G401 (cell line): ENCODE measurements around the gene CYP2E1. TPM values are rescaled to one million over a fixed set of nuclear protein-coding genes. Genes with fewer than 3 reads are reported as not detected.
"Not testable (repeated sequence)": the region's sequence is repeated elsewhere in the genome, so short reads cannot be mapped to it uniquely, and the experiment has no call there.

Experiments used
- DNase-seq: peaks from one replicate; pipeline ENCODE4 v3.0.0-alpha.2; 2015; ENCODE audit warnings: low spot score
- in situ Hi-C: cut with HindIII; loops from 2 replicates; pipeline ENCODE4 v1.10.0; 2016; ENCODE audit warnings: low sequenced_read_pairs, mixed read lengths
- total RNA-seq: library from RNA; depleted of rRNA; stranded (reverse); fragments of >200 nt; shearing (Covaris generic); gene quantifications from 2 replicates; pipeline ENCODE4 v1.2.3, GENCODE V29; 2014

The CYP2E1 gene
- total RNA-seq, 1 experiment from 2014 or later: 0.17 TPM

DNA sequence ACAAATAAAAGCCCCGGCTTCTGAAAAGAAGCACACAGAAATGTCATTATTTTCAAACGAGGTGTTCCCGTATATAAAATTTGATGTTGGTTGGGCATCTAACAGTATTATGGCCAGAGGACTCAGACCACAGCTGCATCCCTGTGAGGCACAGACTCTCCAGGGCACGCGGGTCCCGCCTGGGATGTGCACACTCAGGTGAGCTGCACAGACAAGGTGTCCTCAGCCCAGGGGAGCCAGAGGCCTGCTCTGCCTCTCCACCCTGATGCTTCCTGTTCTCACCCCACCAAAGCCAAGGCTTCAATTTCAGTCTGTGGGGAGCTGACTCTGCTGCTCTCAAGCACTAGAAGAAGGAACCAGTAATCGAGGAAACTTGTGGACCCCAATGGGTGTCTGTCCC is 1.7 kb upstream of the CYP2E1 start:
- no peak for DNase-seq
- in situ Hi-C loops: no loop called here

DNA sequence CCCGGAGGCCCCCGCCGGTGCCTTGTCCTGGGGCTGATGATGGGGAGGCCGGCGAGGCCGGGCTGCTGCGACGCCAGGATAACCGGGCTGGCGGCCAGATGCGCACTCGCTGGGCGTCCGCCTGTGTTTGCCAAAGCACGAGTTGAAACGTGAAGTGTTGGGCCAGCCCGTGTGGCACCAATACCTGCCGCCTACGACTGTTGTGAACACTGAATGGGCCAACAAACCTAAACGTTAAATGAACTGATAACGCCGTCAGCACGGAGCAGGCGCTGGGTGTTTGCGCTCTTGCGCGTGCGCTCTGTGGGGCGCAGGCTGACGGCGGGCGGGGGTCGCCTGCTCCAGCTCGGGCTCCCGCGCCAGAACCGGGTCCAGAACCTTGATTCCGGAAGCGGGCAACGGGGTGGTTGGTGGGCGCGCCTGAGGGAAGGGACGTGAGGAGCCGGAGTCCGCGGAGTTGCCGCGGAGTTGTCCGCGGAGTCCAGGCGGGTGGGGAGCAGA is 658 bp downstream of the CYP2E1 start:
- in situ Hi-C loops: no loop called here
- peak; percentile 58 for DNase-seq

DNA sequence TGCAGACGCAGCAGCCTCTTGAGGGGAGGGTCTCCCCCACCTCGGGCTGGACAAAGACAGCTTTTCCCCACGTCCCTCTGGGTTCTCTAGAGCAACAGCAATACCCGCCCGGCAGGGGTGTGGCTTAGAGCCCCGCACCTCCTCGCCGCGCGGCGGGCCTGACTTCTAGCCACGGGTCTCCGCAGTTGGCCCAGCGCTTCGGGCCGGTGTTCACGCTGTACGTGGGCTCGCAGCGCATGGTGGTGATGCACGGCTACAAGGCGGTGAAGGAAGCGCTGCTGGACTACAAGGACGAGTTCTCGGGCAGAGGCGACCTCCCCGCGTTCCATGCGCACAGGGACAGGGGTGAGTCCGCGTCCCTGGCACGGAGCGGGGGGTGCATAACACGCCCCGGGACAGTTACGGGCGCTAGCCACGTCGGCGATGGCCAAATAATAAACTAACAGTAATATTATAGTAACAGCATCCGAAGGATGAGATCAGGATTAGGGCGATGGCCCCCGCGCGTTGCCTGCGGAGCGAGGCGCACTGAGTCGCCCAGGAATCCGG is 1.2 kb downstream of the CYP2E1 start:
- in situ Hi-C loops: no loop called here
- peak; percentile 59 for DNase-seq

DNA sequence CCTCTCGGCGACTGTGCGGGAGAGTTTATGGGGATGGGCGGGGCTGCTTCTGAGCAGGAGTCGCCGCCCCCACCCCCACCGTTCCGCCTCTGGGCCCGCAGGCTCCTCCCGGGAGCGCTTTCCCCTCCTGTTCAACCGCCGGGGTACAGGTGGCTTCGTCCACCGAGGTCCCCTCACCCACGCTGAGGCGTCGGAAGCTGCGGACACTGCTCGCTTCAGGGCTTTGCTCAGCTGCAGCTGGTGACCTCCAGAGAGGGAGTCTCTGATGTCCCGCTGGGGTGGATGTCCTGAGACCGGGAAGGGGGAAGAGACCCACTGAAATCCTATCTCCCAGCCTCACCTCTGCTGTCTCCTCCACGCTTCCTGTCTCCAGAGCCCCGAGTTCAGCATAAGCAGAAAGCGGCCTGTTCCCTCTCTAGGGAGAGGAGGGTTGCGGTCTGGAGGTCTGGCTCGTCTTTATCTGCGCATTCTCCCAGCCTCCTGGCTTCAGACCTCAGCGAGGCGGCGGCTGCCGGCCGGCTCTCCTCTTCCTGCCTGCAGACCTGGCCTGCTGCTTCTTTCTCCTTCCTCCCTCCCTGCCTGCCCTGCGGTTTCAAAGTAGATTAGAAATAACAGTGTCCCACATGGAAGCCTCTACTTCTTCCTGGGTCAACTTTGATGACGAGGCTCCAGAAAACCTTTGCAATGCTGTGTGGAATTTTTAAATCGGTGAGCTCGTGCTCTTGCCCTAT is 1.8 kb downstream of the CYP2E1 start:
- in situ Hi-C loops: no loop called here
- peak; percentile 78 for DNase-seq

DNA sequence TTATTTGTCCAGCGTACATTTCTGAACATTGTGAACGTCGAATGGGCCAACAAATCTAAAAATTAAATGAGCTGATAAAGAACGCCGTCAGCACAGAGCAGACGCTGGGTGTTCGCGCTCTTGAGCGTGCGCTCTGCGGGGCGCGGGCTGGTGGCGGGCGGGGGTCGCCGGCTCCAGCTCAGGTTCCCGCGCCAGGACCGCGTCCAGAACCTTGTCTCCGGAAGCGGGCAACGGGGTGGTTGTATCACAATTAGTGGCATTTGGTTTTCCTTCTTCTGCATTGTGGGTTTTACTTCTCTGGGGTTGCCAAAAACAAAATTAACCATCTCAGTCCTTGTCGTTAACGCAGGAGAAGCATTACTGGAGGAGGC is 2.4 kb downstream of the CYP2E1 start:
- in situ Hi-C loops: no loop called here
- peak; percentile 8 for DNase-seq

DNA sequence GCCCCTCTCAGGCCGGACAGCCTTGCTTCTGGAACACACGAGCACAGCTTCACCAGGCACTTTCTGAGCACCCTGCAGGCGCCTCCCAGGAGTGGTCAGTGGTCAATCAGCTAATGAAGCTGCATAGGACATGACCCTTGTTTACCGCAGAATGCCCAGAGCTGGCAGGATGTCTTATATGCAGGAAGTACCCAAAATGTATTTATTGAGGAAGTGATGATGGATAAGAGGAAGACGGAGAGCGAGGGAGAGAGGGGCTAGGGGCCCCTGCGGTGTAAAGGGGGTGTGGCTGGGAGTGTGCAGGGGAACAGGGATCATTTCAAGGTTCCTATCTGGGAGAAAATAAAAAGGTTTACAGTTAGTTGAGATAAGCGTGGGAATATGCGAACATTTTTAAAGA is 3.3 kb downstream of the CYP2E1 start:
- no peak for DNase-seq
- in situ Hi-C loops: no loop called here

DNA sequence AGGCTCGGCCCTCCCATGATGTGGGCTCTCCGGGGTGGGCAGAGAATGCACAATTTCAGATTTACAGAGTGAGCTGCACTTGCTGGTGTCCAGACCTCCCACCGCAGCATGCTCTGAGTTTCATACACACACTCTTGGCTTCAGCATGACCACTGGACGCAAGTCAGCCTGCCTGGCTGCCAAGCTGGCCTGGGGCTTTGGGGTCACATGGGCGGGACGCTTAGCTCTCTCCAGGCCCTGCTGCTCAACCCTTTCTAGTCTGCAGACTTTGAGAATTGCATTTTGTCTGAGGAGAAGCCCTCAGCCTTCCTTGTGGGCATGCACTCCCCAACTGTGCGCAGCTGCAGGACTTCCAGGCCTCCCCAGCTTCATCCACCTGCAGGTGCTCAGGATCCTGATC is 5.7 kb downstream of the CYP2E1 start:
- DNase-seq: no peak
- in situ Hi-C loops: no loop called here

DNA sequence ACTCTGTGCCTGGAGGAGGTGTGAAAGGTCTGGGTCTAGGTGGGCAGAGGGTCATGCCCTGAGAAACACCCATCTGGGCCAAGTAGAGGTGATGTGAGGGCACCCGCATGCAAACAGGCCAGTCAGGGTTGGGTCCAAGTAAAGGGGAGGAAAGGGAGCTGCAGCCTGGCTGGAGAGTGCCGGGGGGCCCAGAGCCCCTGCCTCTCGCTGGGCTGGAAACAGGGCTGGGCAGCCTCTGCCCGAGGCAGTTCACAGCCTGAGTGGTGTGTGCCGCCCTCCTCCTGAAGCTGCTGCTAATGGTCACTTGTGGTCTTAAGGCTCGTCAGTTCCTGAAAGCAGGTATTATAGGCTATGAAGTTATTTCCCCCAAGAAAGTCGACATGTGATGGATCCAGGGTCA is 7.3 kb downstream of the CYP2E1 start:
- in situ Hi-C loops: no loop called here
- no peak for DNase-seq

DNA sequence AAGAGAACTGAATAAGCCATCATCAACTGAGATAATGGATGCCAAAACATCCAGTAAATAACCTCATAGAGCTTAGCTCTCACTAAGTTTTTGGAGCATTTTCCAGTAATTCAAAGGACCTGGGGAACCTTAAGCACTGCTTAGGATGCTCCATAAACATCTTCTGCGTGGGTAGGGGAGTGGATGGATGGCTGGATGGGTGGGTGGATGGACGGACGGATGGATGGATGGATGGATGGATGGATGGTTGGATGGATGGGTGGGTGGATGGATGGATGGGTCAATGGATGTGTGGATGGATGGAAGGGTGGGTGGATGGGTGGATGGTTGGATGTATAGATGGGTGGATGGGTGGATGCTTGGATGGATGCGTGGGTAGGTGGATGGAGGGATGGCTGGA is 9.0 kb downstream of the CYP2E1 start:
- in situ Hi-C loops: no loop called here
- no peak for DNase-seq

DNA sequence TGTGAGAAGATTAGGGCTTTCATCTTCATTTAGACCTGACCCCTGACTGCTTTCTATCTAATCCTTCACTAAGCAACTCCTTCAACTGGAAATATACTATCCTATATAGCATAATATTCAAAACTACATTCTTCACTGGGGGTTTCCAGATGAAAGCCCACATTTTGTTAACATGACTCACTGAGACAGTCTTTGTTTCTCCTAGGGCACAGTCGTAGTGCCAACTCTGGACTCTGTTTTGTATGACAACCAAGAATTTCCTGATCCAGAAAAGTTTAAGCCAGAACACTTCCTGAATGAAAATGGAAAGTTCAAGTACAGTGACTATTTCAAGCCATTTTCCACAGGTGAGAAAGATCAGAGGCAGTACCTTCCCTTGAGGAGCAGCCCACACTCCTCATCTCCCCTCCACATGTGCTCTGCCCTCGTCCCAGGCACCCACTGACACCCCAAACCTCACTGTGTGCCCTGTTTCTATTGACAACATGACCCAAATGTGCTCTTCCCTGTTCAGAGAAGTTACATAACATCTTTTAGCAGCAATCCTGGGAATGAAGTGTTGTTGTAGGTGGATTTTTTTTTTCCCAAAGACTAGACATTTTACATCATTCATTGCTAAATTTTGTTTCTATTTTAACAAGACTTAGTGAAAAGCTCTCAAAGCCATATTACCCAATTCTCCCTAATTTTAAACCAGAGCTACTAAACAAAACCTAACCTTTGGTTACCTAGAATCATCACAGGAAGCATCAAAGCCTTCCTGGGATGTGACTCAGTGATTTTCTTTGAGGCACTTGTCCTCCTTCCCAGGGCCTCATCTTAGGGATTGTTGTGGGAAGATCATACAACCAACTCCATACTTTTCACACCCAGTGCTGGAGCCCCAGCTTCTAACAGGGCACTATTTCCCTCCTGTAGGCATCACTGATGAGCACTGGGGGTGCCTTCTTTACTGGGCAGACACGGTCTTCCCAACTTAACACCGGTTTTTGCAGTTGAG is 10.7 kb downstream of the CYP2E1 start:
- in situ Hi-C loops: no loop called here
- DNase-seq: no peak

DNA sequence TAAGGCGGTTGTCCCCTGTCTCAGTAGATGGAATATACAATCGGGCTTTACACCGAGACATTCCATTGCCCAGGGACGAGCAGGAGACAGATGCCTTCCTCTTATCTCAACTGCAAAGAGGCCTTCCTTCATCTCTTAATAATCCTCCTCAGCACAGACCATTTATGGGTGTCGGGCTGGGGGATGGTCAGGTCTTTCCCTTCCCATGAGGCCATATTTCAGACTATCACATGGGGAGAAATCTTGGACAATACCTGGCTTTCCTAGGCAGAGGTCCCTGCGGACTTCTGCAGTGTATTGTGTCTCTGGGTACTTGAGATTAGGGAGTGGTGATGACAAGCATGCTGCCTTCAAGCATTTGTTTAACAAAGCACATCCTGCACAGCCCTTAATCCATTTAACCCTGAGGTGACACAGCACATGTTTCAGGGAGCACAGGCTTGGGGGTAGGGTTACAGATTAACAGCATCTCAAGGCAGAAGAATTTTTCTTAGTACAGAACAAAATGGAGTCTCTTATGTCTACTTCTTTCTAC is 14.3 kb downstream of the CYP2E1 start:
- DNase-seq, in situ Hi-C loops: not testable (repeated sequence)

DNA sequence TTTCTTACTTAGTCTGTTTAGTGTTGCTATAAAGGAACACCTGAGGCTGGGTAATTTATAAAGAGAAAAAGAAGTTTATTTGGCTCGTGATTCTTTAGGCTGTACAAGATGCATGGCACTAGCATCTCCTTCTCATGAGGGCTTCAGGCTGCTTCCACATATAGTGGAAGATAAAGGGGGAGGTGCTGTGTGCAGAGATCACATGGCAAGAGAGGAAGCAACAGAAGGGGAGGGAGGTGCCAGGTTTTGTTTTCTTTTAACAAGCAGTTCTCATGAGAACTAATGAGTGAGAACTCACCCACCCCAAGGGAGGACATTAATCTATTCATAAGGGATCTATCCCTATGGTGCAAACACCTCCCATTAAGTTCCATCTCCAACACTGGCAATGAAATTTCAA is 17.3 kb downstream of the CYP2E1 start:
- no peak for DNase-seq
- in situ Hi-C loops: no loop called here

DNA sequence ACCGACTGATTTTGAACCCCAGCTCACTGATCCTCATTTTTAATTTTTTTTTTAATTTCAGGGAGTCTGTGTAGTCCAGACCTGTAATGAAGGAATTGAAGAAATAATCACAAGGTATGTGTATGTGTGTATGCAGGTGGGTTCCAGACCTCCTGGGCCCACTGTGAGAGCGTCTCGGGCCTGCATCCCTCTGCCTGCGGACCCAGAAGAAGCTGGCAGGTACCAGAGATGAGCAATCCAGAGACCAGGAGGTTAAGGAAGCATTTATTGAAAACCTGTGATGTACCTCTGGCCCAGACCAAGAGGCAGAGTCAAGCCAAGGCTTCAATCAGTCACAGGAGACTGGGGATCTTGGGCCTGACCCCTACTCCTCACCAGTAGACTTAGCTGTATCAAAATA is 27.4 kb downstream of the CYP2E1 start:
- in situ Hi-C loops: no loop called here
- DNase-seq: no peak

DNA sequence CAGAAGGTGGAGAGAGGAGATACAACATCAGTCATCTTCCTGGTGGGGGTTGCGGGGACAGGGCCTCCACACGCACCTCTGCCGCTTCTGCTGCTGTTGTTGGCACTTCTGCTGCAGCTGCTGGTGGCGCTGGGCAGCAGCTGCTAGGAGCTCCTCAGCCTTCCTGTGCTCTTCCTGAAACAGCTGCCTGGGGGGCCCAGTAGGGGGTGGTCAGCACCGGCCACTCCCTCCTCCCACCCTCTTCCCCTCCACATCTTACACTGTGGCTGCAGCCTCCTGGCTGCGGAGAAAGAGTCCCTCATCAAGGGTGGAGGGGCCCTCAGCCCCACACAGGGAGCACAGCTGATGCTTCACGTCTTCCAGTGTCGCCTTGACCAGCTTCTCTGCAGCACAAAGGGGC is 28.4 kb downstream of the CYP2E1 start:
- in situ Hi-C loops: no loop called here
- no peak for DNase-seq

DNA sequence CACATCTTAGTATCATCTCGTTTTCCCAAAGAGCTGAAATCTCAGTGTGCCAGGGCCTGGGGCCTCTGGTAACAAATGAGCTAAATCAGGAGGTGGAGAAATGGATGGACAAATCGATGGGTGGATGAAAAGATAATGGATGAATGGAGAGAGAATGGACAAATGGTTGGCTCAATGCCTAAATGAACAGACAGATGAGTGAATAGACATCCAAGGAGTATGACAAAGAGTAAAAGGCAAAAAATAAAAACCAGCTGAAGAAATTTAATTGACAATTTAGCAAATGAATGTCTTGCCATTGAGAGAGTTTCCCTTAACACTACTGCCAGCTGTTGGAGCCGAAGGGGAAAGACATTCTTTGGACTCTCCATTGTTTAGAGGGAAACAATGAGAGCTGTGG is 30.2 kb downstream of the CYP2E1 start:
- in situ Hi-C loops: no loop called here
- DNase-seq: no peak

DNA sequence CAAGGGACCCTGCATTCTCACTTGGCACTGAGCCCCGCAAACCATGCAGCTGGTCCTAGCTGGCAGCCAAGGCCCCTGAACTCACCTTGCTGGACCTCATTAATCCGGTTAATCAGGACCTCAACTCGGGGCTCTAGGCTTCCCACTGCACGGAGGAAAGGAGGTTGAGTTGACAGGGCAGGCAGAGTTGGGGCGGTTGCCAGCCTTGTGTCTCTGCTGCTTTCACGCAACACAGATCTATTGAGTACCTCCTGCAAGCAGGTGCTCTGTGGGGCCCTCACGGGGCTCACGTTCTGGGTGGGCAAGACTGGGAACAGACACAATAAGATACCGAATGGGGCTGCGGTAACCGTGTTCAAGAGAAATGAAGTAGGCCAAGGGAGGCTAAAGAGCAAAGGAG is 32.1 kb downstream of the CYP2E1 start:
- DNase-seq: no peak
- in situ Hi-C loops: no loop called here

DNA sequence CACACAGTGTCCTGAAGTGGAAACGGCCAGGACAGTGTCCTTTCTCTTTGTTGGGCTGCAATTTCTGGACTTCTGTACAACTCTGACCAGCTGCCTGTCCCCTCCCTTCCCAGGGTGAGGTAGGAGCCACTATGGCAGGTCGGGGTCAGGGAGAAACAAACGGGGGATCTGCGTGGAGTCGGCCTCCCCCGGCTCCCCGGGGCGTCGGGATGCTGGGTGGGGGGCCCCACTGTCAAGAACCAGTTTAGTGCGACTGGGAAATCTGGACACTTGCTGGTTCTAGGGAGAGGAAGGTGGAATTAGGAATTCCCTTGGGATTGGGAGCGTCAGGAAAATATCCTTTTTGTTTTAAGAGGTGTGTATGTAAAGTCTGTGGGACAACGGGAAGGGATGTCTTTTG is 37.7 kb downstream of the CYP2E1 start:
- no peak for DNase-seq
- in situ Hi-C loops: no loop called here

DNA sequence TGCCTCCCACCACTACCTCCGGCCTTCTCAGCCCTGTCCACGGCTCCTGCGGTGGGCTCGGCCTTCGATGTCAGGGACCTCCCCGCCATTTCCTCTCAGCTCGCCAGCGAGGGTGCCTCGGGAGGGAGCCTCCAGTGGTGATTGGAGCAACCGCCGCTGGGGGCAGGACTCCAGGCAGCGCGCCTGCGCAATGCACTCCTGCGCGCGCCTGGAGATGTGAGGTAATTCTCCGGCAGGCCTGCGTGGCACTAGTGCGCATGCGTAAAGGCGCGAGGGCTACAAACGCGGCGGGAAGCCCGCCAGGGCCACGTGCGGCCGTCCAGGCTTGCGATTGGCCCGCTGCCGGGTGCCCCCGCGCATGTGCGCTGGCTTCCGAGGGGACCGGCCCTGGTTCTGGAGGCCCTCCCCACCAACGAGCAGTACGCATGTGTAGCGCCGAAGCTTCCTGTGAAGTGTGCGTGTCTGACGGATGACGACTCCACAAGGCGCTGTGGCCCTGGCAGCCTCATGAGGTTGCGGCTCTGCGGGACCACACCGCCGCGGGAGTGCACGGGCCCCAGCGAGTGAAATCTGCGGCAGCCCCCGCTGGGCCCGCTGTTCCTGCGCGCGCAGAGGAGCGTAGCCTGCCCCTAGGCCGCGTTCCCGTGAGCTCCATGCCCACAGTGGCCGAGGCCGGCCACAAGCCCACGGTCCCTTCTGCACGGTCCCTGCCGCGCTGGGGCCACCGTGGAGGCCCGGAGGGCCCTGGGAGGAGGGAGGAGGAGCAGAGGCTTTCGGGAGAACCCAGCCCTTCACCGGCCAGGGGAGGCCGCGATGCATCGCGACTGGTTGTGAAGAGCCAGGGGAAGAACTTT is 38.5 kb downstream of the CYP2E1 start, which contains the start of gene SYCE1:
TSS of gene SYCE1 (minus strand) at position 143 of the 854 bp plus-strand sequence. CDS start at position 89, 54 bp downstream.
- in situ Hi-C loops: no loop called here
- peak; percentile 29 for DNase-seq

DNA sequence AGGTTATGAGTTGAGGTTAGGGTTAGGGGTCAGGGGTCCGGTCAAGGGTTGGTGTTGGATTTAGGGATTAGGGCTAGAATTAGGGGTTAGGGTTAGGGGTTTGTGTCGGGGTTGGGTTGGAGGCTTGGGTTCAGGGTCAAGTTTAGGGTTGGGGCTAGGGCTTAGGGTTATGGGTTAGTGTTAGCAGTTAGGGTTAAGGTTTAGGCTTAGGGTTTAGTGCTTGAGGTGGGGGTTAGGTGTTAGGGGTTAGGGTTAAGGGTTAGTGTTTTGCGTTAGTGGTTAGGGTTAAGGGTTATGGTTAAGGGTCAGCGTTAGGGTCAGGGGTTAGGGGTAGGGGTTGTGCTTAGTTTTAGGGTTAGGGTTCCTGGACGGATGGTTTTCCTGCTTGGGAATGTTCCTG is 40.0 kb downstream of the CYP2E1 start:
- no peak for DNase-seq
- in situ Hi-C loops: no loop called here
